Middle frontal gyrus (tissue), 1 donor: ENCODE results near the gene NMD3.
A peak's percentile ranks its signal among the peaks of the same experiment; 100 is the strongest.

Experiments used
- DNase-seq: peaks from one replicate; pipeline ENCODE4 v3.0.0-alpha.2; 2015; ENCODE audit warnings: low spot score; ENCODE audit errors: extremely low spot score

NMD3 gene

GRCh38 chr3:161230621-161231171, 9.6 kb downstream of the NMD3 start:
- DNase-seq = peak; percentile 51

- no peak for DNase-seq
Observed at GRCh38 chr3:161231861-161232260, 10.8 kb downstream of the NMD3 start.

GRCh38 chr3:161233557-161233956, 12.4 kb downstream of the NMD3 start:
- DNase-seq = no peak

- no peak for DNase-seq
Observed at GRCh38 chr3:161236240-161236639, 15.1 kb downstream of the NMD3 start.

- DNase-seq = no peak
Observed at GRCh38 chr3:161239700-161240099, 18.6 kb downstream of the NMD3 start.

- DNase-seq = no peak
Observed at GRCh38 chr3:161244538-161244937, 23.4 kb downstream of the NMD3 start.

- no peak for DNase-seq
Observed at GRCh38 chr3:161247049-161247448, 25.9 kb downstream of the NMD3 start.

- DNase-seq = no peak
Observed at GRCh38 chr3:161250116-161250515, 29.0 kb downstream of the NMD3 start.

GRCh38 chr3:161251716-161252115, 30.6 kb downstream of the NMD3 start:
- no peak for DNase-seq

GRCh38 chr3:161252143-161252542, 31.0 kb downstream of the NMD3 start:
- no peak for DNase-seq

- no peak for DNase-seq
Observed at GRCh38 chr3:161253711-161254110, 32.6 kb downstream of the NMD3 start.

- DNase-seq = no peak
Observed at GRCh38 chr3:161254861-161255260, 33.8 kb downstream of the NMD3 start.

GRCh38 chr3:161263057-161263456, 41.9 kb downstream of the NMD3 start:
- no peak for DNase-seq

GRCh38 chr3:161264852-161265251, 43.7 kb downstream of the NMD3 start:
- DNase-seq = no peak

GRCh38 chr3:161265916-161266571, 44.9 kb downstream of the NMD3 start:
- no peak for DNase-seq

GRCh38 chr3:161266731-161267150, 45.6 kb downstream of the NMD3 start:
- no peak for DNase-seq

GRCh38 chr3:161267646-161268045, 46.5 kb downstream of the NMD3 start:
- no peak for DNase-seq

GRCh38 chr3:161268601-161269000, 47.5 kb downstream of the NMD3 start:
- no peak for DNase-seq

GRCh38 chr3:161270991-161271390, 49.9 kb downstream of the NMD3 start:
- DNase-seq = no peak

- no peak for DNase-seq
Observed at GRCh38 chr3:161271646-161272045, 50.5 kb downstream of the NMD3 start.

GRCh38 chr3:161272524-161272923, 51.4 kb downstream of the NMD3 start:
- DNase-seq = no peak

- peak; percentile 12 for DNase-seq
Observed at GRCh38 chr3:161273589-161274218, 52.6 kb downstream of the NMD3 start.
